ENCODE measurements around the gene HNRNPA0. TPM values are rescaled to one million over a fixed set of nuclear protein-coding genes. Genes with fewer than 3 reads are reported as not detected.

HNRNPA0 gene
- total RNA-seq, 1 experiment from 2014 or later: 38.9 TPM

DNA sequence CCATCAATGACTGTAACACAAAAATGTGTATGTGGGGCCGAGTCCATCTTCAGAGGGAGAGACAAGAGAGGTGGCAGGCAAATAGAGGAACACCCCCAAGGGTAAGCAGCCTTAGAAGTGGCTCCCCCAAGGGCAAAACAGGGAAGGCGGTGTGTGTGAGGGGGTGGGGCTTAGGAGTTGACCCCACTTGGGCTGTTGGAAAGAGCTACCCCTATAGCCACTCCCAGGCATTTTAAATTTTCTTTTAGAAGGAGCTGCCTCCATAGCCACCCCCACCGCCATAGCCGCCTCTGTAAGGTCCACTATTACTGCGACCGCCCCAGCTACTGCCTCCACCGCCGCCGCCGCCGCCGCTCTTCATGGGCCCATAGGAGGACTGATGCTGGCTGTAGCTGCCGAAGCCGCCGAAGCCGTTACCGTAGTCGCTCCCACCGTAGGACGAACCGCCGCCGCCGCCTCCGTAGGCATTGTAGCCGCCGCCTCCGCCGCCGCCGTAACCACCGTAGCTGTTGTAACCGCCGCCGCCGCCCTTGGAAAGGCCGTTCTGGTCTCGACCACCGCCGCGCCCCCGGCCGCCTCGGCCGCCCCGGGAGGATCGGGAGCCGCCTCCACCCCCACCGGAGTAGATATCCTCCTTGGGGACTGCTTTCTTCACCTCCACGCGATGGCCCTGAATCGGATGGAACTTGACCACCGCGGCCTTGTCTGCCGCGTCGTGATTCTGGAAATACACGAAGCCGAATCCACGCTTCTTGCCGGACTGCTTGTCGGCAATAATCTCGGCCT is 1.1 kb downstream of the HNRNPA0 start (continued):
- TF ChIP-seq, protein P1, sequence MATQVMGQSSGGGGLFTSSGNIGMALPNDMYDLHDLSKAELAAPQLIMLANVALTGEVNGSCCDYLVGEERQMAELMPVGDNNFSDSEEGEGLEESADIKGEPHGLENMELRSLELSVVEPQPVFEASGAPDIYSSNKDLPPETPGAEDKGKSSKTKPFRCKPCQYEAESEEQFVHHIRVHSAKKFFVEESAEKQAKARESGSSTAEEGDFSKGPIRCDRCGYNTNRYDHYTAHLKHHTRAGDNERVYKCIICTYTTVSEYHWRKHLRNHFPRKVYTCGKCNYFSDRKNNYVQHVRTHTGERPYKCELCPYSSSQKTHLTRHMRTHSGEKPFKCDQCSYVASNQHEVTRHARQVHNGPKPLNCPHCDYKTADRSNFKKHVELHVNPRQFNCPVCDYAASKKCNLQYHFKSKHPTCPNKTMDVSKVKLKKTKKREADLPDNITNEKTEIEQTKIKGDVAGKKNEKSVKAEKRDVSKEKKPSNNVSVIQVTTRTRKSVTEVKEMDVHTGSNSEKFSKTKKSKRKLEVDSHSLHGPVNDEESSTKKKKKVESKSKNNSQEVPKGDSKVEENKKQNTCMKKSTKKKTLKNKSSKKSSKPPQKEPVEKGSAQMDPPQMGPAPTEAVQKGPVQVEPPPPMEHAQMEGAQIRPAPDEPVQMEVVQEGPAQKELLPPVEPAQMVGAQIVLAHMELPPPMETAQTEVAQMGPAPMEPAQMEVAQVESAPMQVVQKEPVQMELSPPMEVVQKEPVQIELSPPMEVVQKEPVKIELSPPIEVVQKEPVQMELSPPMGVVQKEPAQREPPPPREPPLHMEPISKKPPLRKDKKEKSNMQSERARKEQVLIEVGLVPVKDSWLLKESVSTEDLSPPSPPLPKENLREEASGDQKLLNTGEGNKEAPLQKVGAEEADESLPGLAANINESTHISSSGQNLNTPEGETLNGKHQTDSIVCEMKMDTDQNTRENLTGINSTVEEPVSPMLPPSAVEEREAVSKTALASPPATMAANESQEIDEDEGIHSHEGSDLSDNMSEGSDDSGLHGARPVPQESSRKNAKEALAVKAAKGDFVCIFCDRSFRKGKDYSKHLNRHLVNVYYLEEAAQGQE (IDR thresholded peaks at IDR 0.05; ENCODE audit: low read depth): no peak
- no peak for TF ChIP-seq EGR1 (IDR thresholded peaks at IDR 0.05; ENCODE audit: low read depth)
- TF ChIP-seq, protein P2, sequence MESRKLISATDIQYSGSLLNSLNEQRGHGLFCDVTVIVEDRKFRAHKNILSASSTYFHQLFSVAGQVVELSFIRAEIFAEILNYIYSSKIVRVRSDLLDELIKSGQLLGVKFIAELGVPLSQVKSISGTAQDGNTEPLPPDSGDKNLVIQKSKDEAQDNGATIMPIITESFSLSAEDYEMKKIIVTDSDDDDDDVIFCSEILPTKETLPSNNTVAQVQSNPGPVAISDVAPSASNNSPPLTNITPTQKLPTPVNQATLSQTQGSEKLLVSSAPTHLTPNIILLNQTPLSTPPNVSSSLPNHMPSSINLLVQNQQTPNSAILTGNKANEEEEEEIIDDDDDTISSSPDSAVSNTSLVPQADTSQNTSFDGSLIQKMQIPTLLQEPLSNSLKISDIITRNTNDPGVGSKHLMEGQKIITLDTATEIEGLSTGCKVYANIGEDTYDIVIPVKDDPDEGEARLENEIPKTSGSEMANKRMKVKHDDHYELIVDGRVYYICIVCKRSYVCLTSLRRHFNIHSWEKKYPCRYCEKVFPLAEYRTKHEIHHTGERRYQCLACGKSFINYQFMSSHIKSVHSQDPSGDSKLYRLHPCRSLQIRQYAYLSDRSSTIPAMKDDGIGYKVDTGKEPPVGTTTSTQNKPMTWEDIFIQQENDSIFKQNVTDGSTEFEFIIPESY (IDR thresholded peaks at IDR 0.05; ENCODE audit: extremely low read depth, insufficient replicate concordance, low read length): no peak

DNA sequence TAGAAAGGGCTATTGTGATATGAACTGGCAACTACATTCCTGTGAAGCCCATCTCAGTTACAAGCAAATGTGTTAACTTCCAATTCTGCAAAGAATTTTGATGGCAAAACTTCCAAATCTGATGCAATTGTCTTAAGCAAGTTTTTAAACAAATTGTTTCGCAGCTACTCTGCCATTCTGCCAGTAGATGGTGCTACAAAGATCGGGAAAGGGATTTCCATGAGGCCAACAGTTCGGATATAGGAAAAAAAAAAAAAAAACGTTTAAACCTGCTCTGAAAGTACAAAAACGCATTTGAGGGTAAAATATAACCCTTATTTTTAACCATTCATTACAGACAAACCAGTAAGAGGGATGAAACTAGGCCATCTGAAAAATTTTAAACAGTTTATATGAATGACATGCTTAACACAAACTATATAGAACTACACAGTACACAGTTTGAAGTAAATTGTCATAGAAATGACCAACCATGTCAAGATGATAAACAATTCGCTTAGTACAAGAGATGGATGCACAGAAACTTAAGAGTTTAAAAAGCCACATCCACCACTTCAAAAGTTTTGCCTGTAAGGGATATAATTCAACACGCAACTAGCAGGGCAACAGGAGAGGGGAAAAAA is 2.2 kb downstream of the HNRNPA0 start:
- CTCF ChIA-PET: interaction anchor here (0.6 to 1.8 kb wide), 11 partner anchors 8 to 381 kb away, joined by 3 to 11 read pairs (median 4); no protein-coding TSS in a partner anchor
- Histone ChIP-seq H3K9me2 (ENCODE audit: insufficient read depth) (no peaks in the 10 kb centered on the region), H3K4me3 (replicated peaks in 1 of 2; ENCODE audit: low read depth in 1 of 2, low read length in 2 of 2) (peak overlapping the region; percentile 87 to 97), H2AFZ (ENCODE audit: low read depth, low read length, poor library complexity, severe bottlenecking) (no peak overlapping the region), H3K4me2 (ENCODE audit: low read length) (peak overlapping the region; percentile 89), H3K9me3 (ENCODE audit: control insufficient read depth in 1 of 2, insufficient read depth in 1 of 2, low read depth in 1 of 2, low read length in 2 of 2) (no peaks in the 10 kb centered on the region), H3K79me2 (ENCODE audit: insufficient read depth, low read length) (peaks cover 42% of the 10 kb centered on the region), H3K36me3 (ENCODE audit: control insufficient read depth in 1 of 2, insufficient read depth in 2 of 2, low read length in 2 of 2) (0 out of 4 replicates have a peak, but pooled peaks cover 0 to 3% of the 10 kb centered on the region in 2 experiments), H3K27me3 (ENCODE audit: insufficient read depth, low read length) (no peaks in the 10 kb centered on the region), H3K27ac (ENCODE audit: low read depth, low read length) (no peak overlapping the region), H3K9ac (ENCODE audit: low read length) (peak overlapping the region; percentile 97), H4K20me1 (ENCODE audit: insufficient read depth) (peaks cover 35% of the 10 kb centered on the region), H3K4me1 (ENCODE audit: control insufficient read depth in 1 of 2, insufficient read depth in 2 of 2, low read length in 2 of 2) (peaks cover 0 to 20% of the 10 kb centered on the region in 2 experiments; a peak in 2 of 4 replicates)
- DNase-seq (ENCODE audit: low read depth, low spot score) (peak; percentile 64), ATAC-seq (no peak)
- BruUV-seq (replicated peaks): no TSS peak
- TF ChIP-seq YY1 (IDR thresholded peaks at IDR 0.05; ENCODE audit: extremely low read depth, insufficient replicate concordance, low read depth, low read length) (no peak), TCF7L2 (IDR thresholded peaks at IDR 0.05; ENCODE audit: borderline replicate concordance, extremely low read depth, insufficient read depth, insufficient read length) (no peak), JUND (IDR thresholded peaks at IDR 0.05) (no peak)
- TF ChIP-seq, protein P2 (IDR thresholded peaks at IDR 0.05; ENCODE audit: extremely low read depth, insufficient replicate concordance, low read length): no peak
- TF ChIP-seq, protein P3, sequence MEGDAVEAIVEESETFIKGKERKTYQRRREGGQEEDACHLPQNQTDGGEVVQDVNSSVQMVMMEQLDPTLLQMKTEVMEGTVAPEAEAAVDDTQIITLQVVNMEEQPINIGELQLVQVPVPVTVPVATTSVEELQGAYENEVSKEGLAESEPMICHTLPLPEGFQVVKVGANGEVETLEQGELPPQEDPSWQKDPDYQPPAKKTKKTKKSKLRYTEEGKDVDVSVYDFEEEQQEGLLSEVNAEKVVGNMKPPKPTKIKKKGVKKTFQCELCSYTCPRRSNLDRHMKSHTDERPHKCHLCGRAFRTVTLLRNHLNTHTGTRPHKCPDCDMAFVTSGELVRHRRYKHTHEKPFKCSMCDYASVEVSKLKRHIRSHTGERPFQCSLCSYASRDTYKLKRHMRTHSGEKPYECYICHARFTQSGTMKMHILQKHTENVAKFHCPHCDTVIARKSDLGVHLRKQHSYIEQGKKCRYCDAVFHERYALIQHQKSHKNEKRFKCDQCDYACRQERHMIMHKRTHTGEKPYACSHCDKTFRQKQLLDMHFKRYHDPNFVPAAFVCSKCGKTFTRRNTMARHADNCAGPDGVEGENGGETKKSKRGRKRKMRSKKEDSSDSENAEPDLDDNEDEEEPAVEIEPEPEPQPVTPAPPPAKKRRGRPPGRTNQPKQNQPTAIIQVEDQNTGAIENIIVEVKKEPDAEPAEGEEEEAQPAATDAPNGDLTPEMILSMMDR (IDR thresholded peaks at IDR 0.05 in 2 of 3, conservative IDR thresholded peaks at IDR 0.05 in 1 of 3; ENCODE audit: borderline replicate concordance in 1 of 3, insufficient read depth in 1 of 3, low read depth in 2 of 3, low read length in 2 of 3): peak in 2 of 3 experiments; percentile 72 to 83; a peak in 4 of 6 replicates
- TF ChIP-seq, protein P4, sequence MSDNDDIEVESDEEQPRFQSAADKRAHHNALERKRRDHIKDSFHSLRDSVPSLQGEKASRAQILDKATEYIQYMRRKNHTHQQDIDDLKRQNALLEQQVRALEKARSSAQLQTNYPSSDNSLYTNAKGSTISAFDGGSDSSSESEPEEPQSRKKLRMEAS (IDR thresholded peaks at IDR 0.05): no peak
- intact Hi-C loops (cut with micrococcal nuclease): loop anchor here (1.0 kb wide), 1 partner anchor 381 kb away; no protein-coding TSS in a partner anchor
- RAD21 ChIA-PET (ENCODE audit: low non-redundant PET in 1 of 2, low total read pairs in 2 of 2, uncharacterized antibody in 2 of 2, unreplicated experiment in 2 of 2): no interaction called here
- POLR2A ChIA-PET: no interaction called here
